Astrocyte of the spinal cord (primary cell): ENCODE measurements around the gene RGS18.
"Not testable (repeated sequence)": the region's sequence is repeated elsewhere in the genome, so short reads cannot be mapped to it uniquely, and the experiment has no call there.

Experiments
- DNase-seq: peaks from one replicate; pipeline ENCODE4 v3.0.0; 2011; ENCODE audit warnings: low read depth, low spot score
- H3K4me3 ChIP-seq: 2 replicates; pipeline ENCODE4 v1.5.1; 2011; ENCODE audit warnings: low read depth, mild to moderate bottlenecking, low read length, moderate library complexity
- CTCF ChIP-seq: IDR thresholded peaks from 2 replicates; pipeline ENCODE4 v1.5.1; 2012; ENCODE audit warnings: low read depth, mild to moderate bottlenecking, low read length, inconsistent platforms
- in situ Hi-C: cut with HindIII; loops from 2 replicates; pipeline ENCODE4 v1.10.0; 2017; ENCODE audit warnings: low sequenced_read_pairs

RGS18 gene

GRCh38 chr1:192161976-192162375, 3.7 kb downstream of the RGS18 start:
- in situ Hi-C loops: no loop called here
- H3K4me3 ChIP-seq: no peak overlapping the region
- no peak for DNase-seq
- no peak for TF ChIP-seq CTCF

GRCh38 chr1:192162376-192162775, 4.1 kb downstream of the RGS18 start:
- TF ChIP-seq CTCF: no peak
- no peak for DNase-seq
- no peak overlapping the region for H3K4me3 ChIP-seq
- in situ Hi-C loops: no loop called here

GRCh38 chr1:192165002-192165401, 6.7 kb downstream of the RGS18 start:
- in situ Hi-C loops, H3K4me3 ChIP-seq, DNase-seq: not testable (repeated sequence)

- DNase-seq: no peak
- no peak for TF ChIP-seq CTCF
- no peak overlapping the region for H3K4me3 ChIP-seq
- in situ Hi-C loops: no loop called here
Observed at GRCh38 chr1:192167011-192167410, 8.7 kb downstream of the RGS18 start.

GRCh38 chr1:192167911-192168700, 9.8 kb downstream of the RGS18 start:
- no peak for TF ChIP-seq CTCF
- in situ Hi-C loops: no loop called here
- no peak overlapping the region for H3K4me3 ChIP-seq
- peak; percentile 13 for DNase-seq

GRCh38 chr1:192168964-192169363, 10.7 kb downstream of the RGS18 start:
- TF ChIP-seq CTCF: no peak
- DNase-seq: no peak
- in situ Hi-C loops: no loop called here
- no peak overlapping the region for H3K4me3 ChIP-seq

GRCh38 chr1:192170196-192170984, 12.1 kb downstream of the RGS18 start:
- DNase-seq: no peak
- in situ Hi-C loops: no loop called here
- TF ChIP-seq CTCF: no peak
- H3K4me3 ChIP-seq: no peak overlapping the region
